Renal pelvis (tissue), 12 donors: ENCODE results near the gene GNAI1. TPM values are rescaled to one million over a fixed set of nuclear protein-coding genes. Genes with fewer than 3 reads are reported as not detected.
A peak's percentile ranks its signal among the peaks of the same experiment; 100 is the strongest.

ENCODE experiments used
- DNase-seq: peaks from one replicate; pipeline ENCODE4 v3.0.0-alpha.2; 2013
- long read RNA-seq, 16 experiments: transcript quantifications; one replicate each; lab custom pipeline, GENCODE V29; 2026
- polyA plus RNA-seq, 3 donors: library from polyadenylated mRNA; unstranded; fragments of 120-200 nt; gene quantifications; one replicate each; pipeline ENCODE4 v1.2.1, GENCODE V29; 2013; ENCODE audit not compliant: insufficient read length in 3 of 3

GNAI1 gene
- polyA plus RNA-seq = 100 to 1,000 TPM; 101 to 106 (median 103) TPM
- long read RNA-seq, donor 1, full-length matches to known transcripts = 40 of 74 reads
- long read RNA-seq, donor 1, partial matches to known transcripts = 29 of 74 reads
- long read RNA-seq, donor 1, other reads (novel, unspliced or antisense) = 5 of 74 reads
- long read RNA-seq, donor 2, full-length matches to known transcripts = 33 of 48 reads
- long read RNA-seq, donor 2, partial matches to known transcripts = 15 of 48 reads
- long read RNA-seq, donor 2, other reads (novel, unspliced or antisense) = 0 of 48 reads
- long read RNA-seq, donor 3, full-length matches to known transcripts = 35 of 43 reads
- long read RNA-seq, donor 3, partial matches to known transcripts = 8 of 43 reads
- long read RNA-seq, donor 3, other reads (novel, unspliced or antisense) = 0 of 43 reads
- long read RNA-seq, donor 4, full-length matches to known transcripts = 28 of 40 reads
- long read RNA-seq, donor 4, partial matches to known transcripts = 12 of 40 reads
- long read RNA-seq, donor 4, other reads (novel, unspliced or antisense) = 0 of 40 reads
- long read RNA-seq, donor 5, full-length matches to known transcripts = 16 of 16 reads
- long read RNA-seq, donor 5, partial matches to known transcripts = 0 of 16 reads
- long read RNA-seq, donor 5, other reads (novel, unspliced or antisense) = 0 of 16 reads
- long read RNA-seq, donor 6, full-length matches to known transcripts = 26 of 37 reads
- long read RNA-seq, donor 6, partial matches to known transcripts = 5 of 37 reads
- long read RNA-seq, donor 6, other reads (novel, unspliced or antisense) = 6 of 37 reads
- long read RNA-seq, donor 7, full-length matches to known transcripts = 48 of 48 reads
- long read RNA-seq, donor 7, partial matches to known transcripts = 0 of 48 reads
- long read RNA-seq, donor 7, other reads (novel, unspliced or antisense) = 0 of 48 reads
- long read RNA-seq, donor 8, full-length matches to known transcripts = 5 of 5 reads
- long read RNA-seq, donor 8, partial matches to known transcripts = 0 of 5 reads
- long read RNA-seq, donor 8, other reads (novel, unspliced or antisense) = 0 of 5 reads
- long read RNA-seq, donor 9, full-length matches to known transcripts = 42 of 52 reads
- long read RNA-seq, donor 9, partial matches to known transcripts = 10 of 52 reads
- long read RNA-seq, donor 9, other reads (novel, unspliced or antisense) = 0 of 52 reads
- long read RNA-seq, donor 10, full-length matches to known transcripts = 21 of 31 reads
- long read RNA-seq, donor 10, partial matches to known transcripts = 10 of 31 reads
- long read RNA-seq, donor 10, other reads (novel, unspliced or antisense) = 0 of 31 reads
- long read RNA-seq, donor 11, full-length matches to known transcripts = 26 of 26 reads
- long read RNA-seq, donor 11, partial matches to known transcripts = 0 of 26 reads
- long read RNA-seq, donor 11, other reads (novel, unspliced or antisense) = 0 of 26 reads
- long read RNA-seq, donor 12, full-length matches to known transcripts = 40 of 60 reads
- long read RNA-seq, donor 12, partial matches to known transcripts = 14 of 60 reads
- long read RNA-seq, donor 12, other reads (novel, unspliced or antisense) = 6 of 60 reads
- long read RNA-seq, donor 13, full-length matches to known transcripts = 12 of 12 reads
- long read RNA-seq, donor 13, partial matches to known transcripts = 0 of 12 reads
- long read RNA-seq, donor 13, other reads (novel, unspliced or antisense) = 0 of 12 reads
- long read RNA-seq, donor 14, full-length matches to known transcripts = 64 of 81 reads
- long read RNA-seq, donor 14, partial matches to known transcripts = 17 of 81 reads
- long read RNA-seq, donor 14, other reads (novel, unspliced or antisense) = 0 of 81 reads
- long read RNA-seq, donor 15, full-length matches to known transcripts = 52 of 75 reads
- long read RNA-seq, donor 15, partial matches to known transcripts = 16 of 75 reads
- long read RNA-seq, donor 15, other reads (novel, unspliced or antisense) = 7 of 75 reads
- long read RNA-seq, donor 16, full-length matches to known transcripts = 41 of 51 reads
- long read RNA-seq, donor 16, partial matches to known transcripts = 10 of 51 reads
- long read RNA-seq, donor 16, other reads (novel, unspliced or antisense) = 0 of 51 reads

- DNase-seq = peak; percentile 78
Observed at GRCh38 chr7:80134536-80135308, at the start of gene GNAI1. GNAI1 (plus strand) TSS chr7:80134831; CDS start chr7:80135161, 330 bp downstream.

- peak; percentile 33 for DNase-seq
Observed at GRCh38 chr7:80087051-80087770, 47.4 kb upstream of the GNAI1 start.

- no peak for DNase-seq
Observed at GRCh38 chr7:80087771-80088170, 46.9 kb upstream of the GNAI1 start.

GRCh38 chr7:80088705-80089104 lies 45.9 kb upstream of the GNAI1 start:
- no peak for DNase-seq

GRCh38 chr7:80089366-80089765 lies 45.3 kb upstream of the GNAI1 start:
- no peak for DNase-seq

- no peak for DNase-seq
Observed at GRCh38 chr7:80093349-80093748, 41.3 kb upstream of the GNAI1 start.

GRCh38 chr7:80095545-80095944 lies 39.1 kb upstream of the GNAI1 start:
- DNase-seq = no peak

- no peak for DNase-seq
Observed at GRCh38 chr7:80097756-80098155, 36.9 kb upstream of the GNAI1 start.

GRCh38 chr7:80098795-80099194 lies 35.8 kb upstream of the GNAI1 start:
- no peak for DNase-seq

- DNase-seq = no peak
Observed at GRCh38 chr7:80100254-80100653, 34.4 kb upstream of the GNAI1 start.

GRCh38 chr7:80105701-80106408 lies 28.8 kb upstream of the GNAI1 start:
- no peak for DNase-seq

GRCh38 chr7:80106498-80107113 lies 28.0 kb upstream of the GNAI1 start:
- no peak for DNase-seq

GRCh38 chr7:80107278-80107677 lies 27.4 kb upstream of the GNAI1 start:
- DNase-seq = no peak

- no peak for DNase-seq
Observed at GRCh38 chr7:80110376-80110775, 24.3 kb upstream of the GNAI1 start.

- DNase-seq = no peak
Observed at GRCh38 chr7:80114159-80114558, 20.5 kb upstream of the GNAI1 start.

GRCh38 chr7:80124526-80125264 lies 9.9 kb upstream of the GNAI1 start:
- DNase-seq = no peak
